ENCODE measurements around the gene MAD1L1. TPM values are rescaled to one million over a fixed set of nuclear protein-coding genes. Genes with fewer than 3 reads are reported as not detected.
"Not testable (repeated sequence)": the region's sequence is repeated elsewhere in the genome, so short reads cannot be mapped to it uniquely, and the experiment has no call there.

MAD1L1 gene
- total RNA-seq, 1 donor from 2014 or later = 54.0 TPM

- no peaks in the 10 kb centered on the region for H3K9me3 Mint-ChIP-seq
- H3K36me3 Mint-ChIP-seq (ENCODE audit: low read depth) = peaks cover 2% of the 10 kb centered on the region
- no peak overlapping the region for H3K4me3 Mint-ChIP-seq
- DNase-seq = no peak
- H3K27ac Mint-ChIP-seq = no peak overlapping the region
- no peaks in the 10 kb centered on the region for H3K27me3 Mint-ChIP-seq
- H3K4me1 Mint-ChIP-seq = no peaks in the 10 kb centered on the region
- intact Hi-C loops (cut with micrococcal nuclease) = no loop called here
Observed at GRCh38 chr7:1847260-1848001, 385.3 kb downstream of the MAD1L1 start.

- no peaks in the 10 kb centered on the region for H3K9me3 Mint-ChIP-seq
- no peaks in the 10 kb centered on the region for H3K27me3 Mint-ChIP-seq
- no peaks in the 10 kb centered on the region for H3K4me1 Mint-ChIP-seq
- no peak overlapping the region for H3K4me3 Mint-ChIP-seq
- DNase-seq = no peak
- peaks cover 2% of the 10 kb centered on the region for H3K36me3 Mint-ChIP-seq (ENCODE audit: low read depth)
- H3K27ac Mint-ChIP-seq = no peak overlapping the region
- intact Hi-C loops (cut with micrococcal nuclease) = no loop called here
Observed at GRCh38 chr7:1846331-1847065, 386.2 kb downstream of the MAD1L1 start.

GRCh38 chr7:1845536-1846311, 387.0 kb downstream of the MAD1L1 start:
- no peaks in the 10 kb centered on the region for H3K9me3 Mint-ChIP-seq
- peaks cover 2% of the 10 kb centered on the region for H3K36me3 Mint-ChIP-seq (ENCODE audit: low read depth)
- no peak overlapping the region for H3K4me3 Mint-ChIP-seq
- DNase-seq = no peak
- no peaks in the 10 kb centered on the region for H3K27me3 Mint-ChIP-seq
- intact Hi-C loops (cut with micrococcal nuclease) = no loop called here
- no peak overlapping the region for H3K27ac Mint-ChIP-seq
- no peaks in the 10 kb centered on the region for H3K4me1 Mint-ChIP-seq

- no peak overlapping the region for H3K4me3 Mint-ChIP-seq
- intact Hi-C loops (cut with micrococcal nuclease) = no loop called here
- no peak overlapping the region for H3K27ac Mint-ChIP-seq
- DNase-seq = no peak
- H3K4me1 Mint-ChIP-seq = no peaks in the 10 kb centered on the region
- no peaks in the 10 kb centered on the region for H3K9me3 Mint-ChIP-seq
- H3K27me3 Mint-ChIP-seq = no peaks in the 10 kb centered on the region
- H3K36me3 Mint-ChIP-seq (ENCODE audit: low read depth) = peaks cover 2% of the 10 kb centered on the region
Observed at GRCh38 chr7:1844951-1845390, 387.8 kb downstream of the MAD1L1 start.

- Mint-ChIP-seq H3K9me3 (no peaks in the 10 kb centered on the region), H3K36me3 (ENCODE audit: low read depth) (peaks cover 2% of the 10 kb centered on the region), H3K4me1 (no peaks in the 10 kb centered on the region), H3K4me3 (no peak overlapping the region), H3K27ac (no peak overlapping the region), H3K27me3 (no peaks in the 10 kb centered on the region)
- intact Hi-C loops (cut with micrococcal nuclease) = no loop called here
- DNase-seq = no peak
Observed at GRCh38 chr7:1844336-1844950, 388.3 kb downstream of the MAD1L1 start.

- H3K4me3 Mint-ChIP-seq = no peak overlapping the region
- no peaks in the 10 kb centered on the region for H3K9me3 Mint-ChIP-seq
- DNase-seq = no peak
- no peaks in the 10 kb centered on the region for H3K4me1 Mint-ChIP-seq
- H3K27me3 Mint-ChIP-seq = no peaks in the 10 kb centered on the region
- peaks cover 3% of the 10 kb centered on the region for H3K36me3 Mint-ChIP-seq (ENCODE audit: low read depth)
- intact Hi-C loops (cut with micrococcal nuclease) = no loop called here
- no peak overlapping the region for H3K27ac Mint-ChIP-seq
Observed at GRCh38 chr7:1843921-1844335, 388.8 kb downstream of the MAD1L1 start.

GRCh38 chr7:1843271-1843861, 389.4 kb downstream of the MAD1L1 start:
- Mint-ChIP-seq H3K27me3 (no peaks in the 10 kb centered on the region), H3K9me3 (no peaks in the 10 kb centered on the region), H3K4me1 (no peaks in the 10 kb centered on the region), H3K27ac (no peak overlapping the region), H3K36me3 (ENCODE audit: low read depth) (peaks cover 3% of the 10 kb centered on the region), H3K4me3 (no peak overlapping the region)
- intact Hi-C loops (cut with micrococcal nuclease) = no loop called here
- DNase-seq = no peak

- intact Hi-C loops (cut with micrococcal nuclease) = no loop called here
- Mint-ChIP-seq H3K27me3 (no peaks in the 10 kb centered on the region), H3K9me3 (no peaks in the 10 kb centered on the region), H3K4me1 (no peaks in the 10 kb centered on the region), H3K27ac (no peak overlapping the region), H3K4me3 (no peak overlapping the region), H3K36me3 (ENCODE audit: low read depth) (peaks cover 3% of the 10 kb centered on the region)
- DNase-seq = no peak
Observed at GRCh38 chr7:1842321-1843221, 390.2 kb downstream of the MAD1L1 start.

GRCh38 chr7:1841286-1842021, 391.3 kb downstream of the MAD1L1 start:
- intact Hi-C loops (cut with micrococcal nuclease); H3K4me3 Mint-ChIP-seq; H3K27ac Mint-ChIP-seq; DNase-seq; H3K4me1 Mint-ChIP-seq; H3K9me3 Mint-ChIP-seq; H3K27me3 Mint-ChIP-seq; H3K36me3 Mint-ChIP-seq (ENCODE audit: low read depth): not testable (repeated sequence)

GRCh38 chr7:1840744-1841143, 392.0 kb downstream of the MAD1L1 start:
- DNase-seq; H3K27me3 Mint-ChIP-seq; H3K27ac Mint-ChIP-seq; intact Hi-C loops (cut with micrococcal nuclease); H3K9me3 Mint-ChIP-seq; H3K4me3 Mint-ChIP-seq; H3K4me1 Mint-ChIP-seq; H3K36me3 Mint-ChIP-seq (ENCODE audit: low read depth): not testable (repeated sequence)

- intact Hi-C loops (cut with micrococcal nuclease) = no loop called here
- no peak overlapping the region for H3K27ac Mint-ChIP-seq
Observed at GRCh38 chr7:1839701-1840100, 393.0 kb downstream of the MAD1L1 start.

GRCh38 chr7:1838911-1839531, 393.7 kb downstream of the MAD1L1 start:
- H3K27me3 Mint-ChIP-seq; H3K4me3 Mint-ChIP-seq; H3K27ac Mint-ChIP-seq; H3K4me1 Mint-ChIP-seq; DNase-seq; H3K9me3 Mint-ChIP-seq; intact Hi-C loops (cut with micrococcal nuclease): not testable (repeated sequence)
- H3K36me3 Mint-ChIP-seq (ENCODE audit: low read depth) = peaks cover 16% of the 10 kb centered on the region

More at GRCh38 chr7:1839701-1840100, 393.0 kb downstream of the MAD1L1 start:
- peaks cover 13% of the 10 kb centered on the region for H3K36me3 Mint-ChIP-seq (ENCODE audit: low read depth)
- H3K9me3 Mint-ChIP-seq = no peaks in the 10 kb centered on the region
- no peaks in the 10 kb centered on the region for H3K4me1 Mint-ChIP-seq
- H3K27me3 Mint-ChIP-seq = no peaks in the 10 kb centered on the region
- no peak for DNase-seq
- H3K4me3 Mint-ChIP-seq = no peak overlapping the region
